ENCODE data around the gene HEXIM2. TPM values are rescaled to one million over a fixed set of nuclear protein-coding genes. Genes with fewer than 3 reads are reported as not detected.
A peak's percentile ranks its signal among the peaks of the same experiment; 100 is the strongest.

Gene HEXIM2
- total RNA-seq, 1 experiment from 2014 or later: 11.6 TPM

DNA sequence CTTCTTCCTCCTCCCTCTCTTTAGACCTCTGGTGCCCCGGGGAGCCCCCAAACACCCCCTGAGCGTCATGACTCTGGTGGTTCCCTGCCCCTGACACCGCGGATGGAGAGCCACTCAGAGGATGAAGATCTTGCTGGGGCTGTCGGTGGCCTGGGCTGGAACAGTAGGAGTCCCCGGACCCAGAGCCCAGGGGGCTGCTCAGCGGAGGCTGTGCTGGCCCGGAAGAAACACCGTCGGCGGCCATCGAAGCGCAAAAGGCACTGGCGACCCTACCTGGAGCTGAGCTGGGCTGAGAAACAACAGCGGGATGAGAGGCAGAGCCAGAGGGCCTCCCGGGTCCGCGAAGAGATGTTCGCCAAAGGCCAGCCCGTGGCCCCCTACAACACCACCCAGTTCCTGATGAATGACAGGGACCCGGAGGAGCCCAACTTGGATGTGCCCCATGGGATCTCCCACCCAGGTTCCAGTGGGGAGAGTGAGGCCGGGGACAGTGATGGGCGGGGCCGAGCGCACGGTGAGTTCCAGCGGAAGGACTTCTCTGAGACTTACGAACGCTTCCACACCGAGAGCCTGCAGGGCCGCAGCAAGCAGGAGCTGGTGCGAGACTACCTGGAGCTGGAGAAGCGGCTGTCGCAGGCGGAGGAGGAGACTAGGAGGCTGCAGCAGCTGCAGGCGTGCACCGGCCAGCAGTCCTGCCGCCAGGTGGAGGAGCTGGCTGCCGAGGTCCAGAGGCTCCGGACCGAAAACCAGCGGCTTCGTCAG is 7.5 kb downstream of the HEXIM2 start:
- DNase-seq (ENCODE audit: low read depth): no peak

DNA sequence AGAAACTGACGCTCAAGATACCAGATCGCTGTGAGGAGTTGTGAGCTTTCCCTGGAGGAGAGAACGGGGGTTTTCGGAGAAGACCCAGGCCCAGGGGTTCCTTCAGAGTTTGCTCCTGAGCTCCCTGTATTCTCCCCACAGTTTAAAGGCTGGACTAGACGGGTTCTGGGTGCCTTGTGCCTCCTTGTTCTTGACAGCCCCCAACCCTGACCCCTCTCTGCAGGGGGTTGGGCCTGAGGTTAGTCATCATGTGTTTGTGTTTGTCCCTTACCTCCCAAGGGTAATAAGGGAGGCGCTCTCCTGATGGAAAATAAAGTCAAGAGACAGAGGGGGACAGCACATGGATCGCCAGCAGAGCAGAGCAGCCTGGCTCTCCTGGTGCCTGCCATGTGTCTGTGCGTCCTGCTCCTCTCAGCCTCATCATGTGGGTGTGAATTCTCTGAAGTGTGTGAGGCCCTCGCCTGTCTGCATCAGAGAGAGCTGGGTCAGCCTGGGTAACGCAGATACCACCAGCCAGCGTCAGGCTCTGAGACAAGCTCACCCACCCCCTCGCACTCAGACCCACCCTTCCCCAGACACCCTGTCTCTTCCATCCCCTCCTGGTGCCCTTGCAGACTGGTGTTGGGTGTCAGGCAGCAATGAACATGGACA is 8.7 kb downstream of the HEXIM2 start:
- DNase-seq (ENCODE audit: low read depth): no peak

DNA sequence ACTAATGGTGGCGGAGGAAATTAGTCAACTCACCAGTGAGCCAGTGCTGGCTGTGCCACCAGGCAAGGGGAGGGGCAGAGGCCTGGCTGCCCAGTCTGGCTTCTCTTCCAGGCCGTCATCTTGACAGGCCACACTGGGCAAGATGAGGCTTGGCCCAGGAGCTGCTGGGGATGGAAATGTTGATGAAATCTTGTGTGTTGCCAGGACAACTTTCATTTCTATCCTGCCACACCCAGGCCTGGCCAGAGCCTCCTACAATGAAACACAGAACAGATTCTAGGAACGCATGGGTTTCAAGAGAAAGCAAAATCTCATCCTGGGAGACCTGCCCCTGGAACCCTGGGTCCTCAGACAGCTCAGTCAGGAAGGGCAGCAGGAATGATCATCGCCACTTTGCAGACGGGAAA is 9.3 kb downstream of the HEXIM2 start:
- peak; percentile 84 for DNase-seq (ENCODE audit: low read depth)

DNA sequence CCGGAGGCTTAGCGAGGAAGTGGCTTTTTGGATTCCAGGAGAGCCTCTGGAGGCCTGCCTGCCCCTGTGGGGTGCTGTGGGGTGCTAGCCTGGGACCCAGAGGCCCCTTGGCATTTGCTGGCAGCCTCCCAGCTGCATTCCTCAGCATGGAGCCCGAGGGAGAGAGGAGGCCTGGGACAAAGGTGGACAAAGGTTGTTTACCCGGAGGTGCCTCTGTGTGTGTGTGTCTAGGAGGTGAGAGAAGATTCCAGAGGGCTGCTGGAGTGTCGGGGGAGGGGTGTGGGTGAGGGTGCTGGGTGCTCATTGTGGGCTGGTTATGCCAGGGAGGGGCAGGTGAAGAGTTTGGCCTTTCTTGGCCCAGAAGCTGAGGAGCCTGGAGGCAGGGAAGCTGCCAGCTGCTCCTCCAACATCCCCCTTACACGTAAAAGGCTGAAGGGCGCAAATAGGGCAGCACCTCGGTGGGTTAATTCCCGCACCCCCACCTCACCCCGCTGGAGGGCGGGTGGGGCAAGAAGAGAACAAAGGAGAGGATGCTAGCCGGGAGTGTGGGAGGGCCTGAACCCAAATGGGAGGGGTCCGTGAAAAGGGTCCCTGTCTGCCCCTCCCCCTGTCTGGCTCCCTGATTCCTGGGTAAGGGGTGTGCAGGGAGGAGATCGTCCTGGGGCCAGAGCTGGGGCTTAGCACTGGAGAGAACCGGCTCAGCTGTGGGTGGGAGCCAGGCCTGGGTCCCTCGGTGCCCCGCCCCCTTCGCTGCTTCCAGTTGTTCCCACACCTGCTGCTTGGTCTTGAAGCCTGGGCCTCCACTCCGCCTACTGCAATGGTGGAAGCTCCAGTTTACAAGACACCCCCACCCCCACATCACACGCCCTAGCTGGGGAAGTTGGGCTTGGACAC is 9.9 kb downstream of the HEXIM2 start:
- peak; percentile 91 for DNase-seq (ENCODE audit: low read depth)

DNA sequence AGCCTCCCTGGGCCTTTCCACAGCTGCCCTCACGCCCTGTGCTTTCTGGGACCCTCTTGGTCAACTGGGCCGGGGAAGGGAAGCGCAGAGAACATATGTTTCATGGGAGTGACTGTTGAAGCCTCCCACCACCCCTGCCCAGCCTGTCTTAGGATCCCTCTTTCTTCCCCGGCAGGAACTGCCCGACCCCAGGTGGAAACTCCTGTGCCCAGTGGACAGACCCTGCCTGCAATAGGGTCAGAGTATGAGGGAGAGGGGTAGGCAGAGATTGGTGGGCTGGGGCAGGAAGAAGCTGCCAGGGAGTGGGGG is 10.5 kb downstream of the HEXIM2 start:
- no peak for DNase-seq (ENCODE audit: low read depth)

DNA sequence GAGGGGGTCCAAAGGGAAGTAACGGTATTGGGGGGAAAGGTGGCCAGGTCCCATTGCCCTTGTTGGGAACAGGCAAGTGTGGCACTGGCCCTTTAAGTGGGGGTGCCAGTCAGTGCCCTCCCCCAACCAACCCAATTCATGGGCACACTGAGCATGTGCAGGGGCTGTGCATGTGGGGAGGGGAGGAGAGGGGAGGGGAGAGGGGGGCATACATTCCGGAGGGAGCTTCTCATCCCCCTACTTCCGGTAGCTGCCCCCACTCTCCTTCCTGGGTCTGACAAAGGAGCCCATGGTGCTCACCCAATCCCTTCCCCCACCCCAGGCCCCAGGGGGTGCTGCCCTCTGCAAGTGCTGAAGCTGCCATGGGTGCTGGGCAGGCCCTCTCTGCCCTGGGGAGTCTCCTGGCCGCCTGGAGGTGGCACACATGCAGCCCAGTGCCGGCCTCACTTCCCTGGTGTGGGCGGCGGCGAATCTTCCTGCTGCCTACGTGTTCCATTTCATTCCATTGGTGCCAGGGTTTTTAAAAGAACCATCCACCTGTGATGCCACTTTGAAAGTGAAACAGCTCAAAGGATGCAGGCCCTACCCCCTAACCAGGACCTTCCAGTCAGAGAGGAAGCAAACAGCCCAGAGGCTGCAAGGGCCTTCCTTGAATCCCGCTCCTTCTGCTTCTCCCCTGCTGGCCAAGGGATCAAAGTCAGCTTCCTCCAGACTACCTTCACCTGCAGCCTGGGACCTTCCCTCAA is 11.0 kb downstream of the HEXIM2 start:
- DNase-seq (ENCODE audit: low read depth): peak; percentile 91

DNA sequence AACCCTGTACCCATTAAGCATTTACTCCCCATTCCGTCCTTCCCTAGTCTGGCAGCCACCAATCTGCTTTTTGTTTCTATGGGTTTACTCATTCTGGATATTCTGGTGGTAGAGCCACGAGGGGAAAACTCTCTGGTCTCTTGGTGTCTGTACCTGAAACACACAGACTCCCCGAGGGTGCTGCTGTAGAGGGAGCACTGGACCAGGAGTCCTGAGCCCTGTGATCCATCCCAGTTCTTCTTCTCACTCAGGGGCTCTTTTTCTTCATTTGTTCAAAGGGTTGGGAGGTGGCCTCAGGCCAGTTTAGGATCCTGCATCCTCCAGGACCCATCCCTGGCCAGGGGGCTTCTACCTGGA is 14.1 kb downstream of the HEXIM2 start:
- DNase-seq (ENCODE audit: low read depth): no peak

DNA sequence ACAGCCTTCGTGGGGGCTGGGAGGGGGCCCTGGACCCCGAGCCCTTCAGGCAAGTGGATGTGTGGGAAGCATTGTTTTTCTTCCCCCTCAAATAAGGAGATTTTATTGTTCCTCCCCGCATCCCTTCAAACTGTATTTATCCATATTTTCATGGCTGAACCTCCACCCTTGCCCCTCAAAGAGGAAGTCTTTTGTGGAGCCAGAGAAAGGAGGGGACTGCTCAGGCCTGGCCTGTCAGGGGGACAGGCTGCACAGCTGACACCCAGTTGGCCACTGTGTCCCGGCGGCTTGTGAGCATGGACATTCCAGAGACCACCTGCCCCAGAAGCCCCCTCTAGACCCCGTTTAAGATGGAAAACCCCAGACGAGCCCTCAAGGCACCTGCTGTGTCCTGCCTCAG is 15.9 kb downstream of the HEXIM2 start:
- DNase-seq (ENCODE audit: low read depth): no peak

DNA sequence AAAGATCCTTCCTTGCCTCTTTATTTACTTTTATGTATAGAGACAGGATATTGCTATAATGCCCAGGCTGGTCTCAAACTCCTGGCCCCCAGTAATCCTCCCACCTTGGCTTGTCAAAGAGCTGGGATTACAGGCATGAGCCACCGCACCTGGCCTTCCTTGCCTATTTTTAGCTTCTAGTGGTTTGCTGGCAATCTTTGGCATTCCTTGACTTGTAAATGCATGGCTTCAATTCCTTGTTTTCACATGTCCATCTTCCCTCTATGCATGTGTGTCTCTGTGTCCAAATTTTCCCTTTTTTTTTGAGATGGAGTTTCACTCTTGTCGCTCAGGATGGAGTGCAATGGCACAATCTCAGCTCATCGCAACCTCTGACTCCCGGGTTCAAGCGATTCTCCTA is 22.5 kb downstream of the HEXIM2 start:
- DNase-seq (ENCODE audit: low read depth): no peak

DNA sequence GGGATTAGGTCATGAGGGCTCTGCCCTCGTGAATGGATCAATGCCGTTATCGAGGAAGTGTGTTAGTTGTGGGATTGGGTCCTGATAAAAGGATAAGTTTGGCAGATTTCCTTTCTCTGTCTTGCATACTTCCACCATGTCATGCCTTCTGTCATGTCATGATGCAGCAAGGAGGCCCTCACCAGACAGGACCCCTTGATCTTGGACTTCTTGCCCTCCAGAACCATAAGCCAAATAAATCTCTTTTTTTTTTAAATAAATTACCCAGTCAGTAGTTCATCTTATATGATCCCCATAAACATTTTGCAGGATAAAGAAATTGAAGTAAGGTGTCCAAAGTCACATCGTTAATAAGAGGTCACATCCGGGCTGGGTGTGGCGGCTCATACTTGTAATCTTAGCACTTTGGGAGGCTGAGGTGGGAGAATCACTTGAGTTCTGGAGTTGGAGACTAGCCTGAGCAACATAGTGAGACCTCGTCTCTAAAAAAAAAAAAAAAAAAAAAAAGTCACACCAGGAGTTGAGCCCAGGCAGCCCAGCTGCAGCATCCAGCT is 25.2 kb downstream of the HEXIM2 start:
- no peak for DNase-seq (ENCODE audit: low read depth)

DNA sequence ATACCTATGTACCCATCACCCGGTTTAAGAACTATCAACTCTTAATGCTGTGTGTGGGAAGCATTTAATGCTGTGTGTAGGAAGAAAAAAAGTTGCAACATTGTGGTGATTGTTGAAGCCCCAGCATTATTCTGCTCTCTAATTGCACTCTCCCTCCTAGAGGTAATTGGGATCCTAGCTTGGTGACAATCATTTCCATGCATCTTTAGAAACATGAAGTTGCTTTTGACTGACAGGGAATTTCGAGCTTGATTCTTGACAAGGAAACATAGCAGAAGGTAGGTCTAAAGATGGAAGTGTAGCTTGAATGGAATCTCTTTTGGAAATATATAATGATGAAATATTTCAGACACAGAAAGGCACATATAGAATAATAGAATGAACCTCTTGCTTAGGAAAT is 27.3 kb downstream of the HEXIM2 start:
- no peak for DNase-seq (ENCODE audit: low read depth)

DNA sequence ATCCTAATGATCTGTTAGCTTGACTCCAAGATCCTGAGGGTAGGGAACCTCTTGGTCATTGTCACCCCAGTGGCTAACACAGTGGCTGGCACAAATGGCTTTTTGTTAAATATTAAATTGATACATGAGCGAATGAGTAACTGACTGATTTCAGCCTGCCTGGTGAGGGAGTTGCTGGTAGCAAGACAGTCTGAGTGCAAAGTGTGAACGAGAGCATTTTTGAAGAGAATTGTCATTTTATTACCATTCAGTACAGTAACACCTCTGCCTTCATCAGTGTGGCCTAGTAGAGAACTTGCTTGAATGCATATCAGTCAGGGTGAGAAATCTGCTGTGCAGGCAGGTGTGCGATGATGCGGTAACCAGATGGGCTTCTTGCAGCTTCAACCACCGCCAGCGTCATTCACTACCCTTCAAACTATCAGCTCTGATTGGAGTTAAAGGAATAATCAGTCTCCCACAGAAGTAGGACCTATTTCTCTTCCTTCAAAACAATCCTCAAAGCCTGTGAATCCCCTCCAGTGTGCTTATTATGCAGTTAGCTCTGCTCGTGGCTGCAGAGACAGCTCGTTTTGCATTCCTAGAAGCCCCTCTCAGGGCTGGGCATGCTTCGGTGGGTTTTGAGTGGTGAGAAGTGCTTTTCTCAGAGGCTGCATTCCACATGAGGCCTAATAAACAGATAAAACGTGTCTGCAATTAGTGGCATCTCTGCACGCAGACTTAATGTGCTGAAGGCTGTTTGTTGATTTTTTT is 29.0 kb downstream of the HEXIM2 start:
- no peak for DNase-seq (ENCODE audit: low read depth)

DNA sequence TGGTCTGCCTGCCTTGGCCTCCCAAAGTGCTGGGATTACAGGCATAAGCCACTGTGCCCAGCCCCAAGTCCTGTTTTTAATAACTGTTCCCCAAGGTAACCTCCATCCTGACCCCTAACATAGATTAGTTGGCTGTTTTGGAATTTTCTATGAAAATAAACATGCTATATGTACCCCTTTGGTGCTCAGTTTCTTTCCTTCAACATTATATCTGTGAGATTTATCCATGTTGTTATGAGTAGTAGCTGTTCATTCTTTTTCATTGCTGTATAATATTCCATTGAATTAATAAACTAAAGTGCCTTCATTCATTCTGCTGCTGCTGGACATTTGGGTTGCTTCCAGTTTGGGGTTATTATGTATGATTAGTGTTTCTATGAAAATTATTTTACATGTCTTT is 33.7 kb downstream of the HEXIM2 start:
- no peak for DNase-seq (ENCODE audit: low read depth)

DNA sequence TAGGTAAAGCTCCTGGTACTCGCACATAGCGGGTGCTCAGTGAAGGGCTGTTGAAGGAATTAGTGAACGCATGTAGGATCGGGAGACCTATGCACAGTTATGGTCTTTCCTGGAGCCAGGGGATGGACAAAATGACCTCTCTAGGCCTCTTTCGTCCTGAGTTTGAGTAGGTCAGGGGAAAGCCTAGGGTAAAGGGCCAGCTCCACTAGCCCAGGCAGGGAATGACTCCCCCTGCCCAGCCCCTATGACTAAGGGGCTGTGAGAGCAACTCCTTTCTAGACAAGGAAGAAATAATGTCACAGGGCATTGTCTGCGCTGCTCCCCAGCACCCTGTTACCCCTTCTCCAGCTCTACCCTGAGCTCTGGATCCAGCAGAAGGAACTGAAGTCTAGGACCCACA is 35.4 kb downstream of the HEXIM2 start:
- DNase-seq (ENCODE audit: low read depth): no peak

DNA sequence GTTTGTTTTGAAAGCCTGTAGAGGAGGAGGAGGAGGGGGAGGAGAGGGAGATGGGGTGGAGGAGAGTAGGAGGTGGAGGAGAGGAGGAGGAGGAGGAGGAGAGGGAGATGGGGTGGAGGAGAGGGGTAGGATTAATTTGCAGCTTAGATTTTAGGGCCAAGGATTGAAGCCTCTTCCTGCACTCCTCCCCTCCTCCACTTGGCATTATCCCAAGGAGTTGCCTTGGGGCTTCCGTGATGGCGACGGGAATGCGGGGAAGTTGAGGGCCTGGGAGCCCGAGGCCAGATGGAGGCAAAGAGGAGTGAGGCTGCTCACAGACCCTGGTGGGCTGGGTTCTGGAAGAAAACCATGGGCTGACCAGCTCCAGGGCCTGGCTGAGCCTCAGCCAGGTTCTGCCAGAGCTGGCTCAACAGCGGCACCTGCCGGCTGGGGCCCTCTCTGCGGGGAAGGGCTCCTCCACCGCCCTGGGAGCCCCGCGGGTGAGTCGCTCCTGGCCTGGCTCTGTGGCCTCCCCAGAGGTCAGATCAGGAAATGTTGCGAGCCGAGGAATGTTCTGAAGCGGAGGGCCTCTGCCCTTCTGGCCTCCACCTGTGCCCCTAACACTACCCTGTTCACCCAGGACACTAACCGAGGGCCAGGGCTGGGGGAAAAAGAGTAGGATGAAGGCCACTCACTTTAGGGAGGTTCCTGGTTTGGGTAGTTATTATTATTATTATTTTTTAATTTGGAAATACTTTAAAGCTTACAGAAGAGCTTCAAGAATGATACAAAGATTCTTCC is 36.1 kb downstream of the HEXIM2 start:
- DNase-seq (ENCODE audit: low read depth): peak; percentile 87

DNA sequence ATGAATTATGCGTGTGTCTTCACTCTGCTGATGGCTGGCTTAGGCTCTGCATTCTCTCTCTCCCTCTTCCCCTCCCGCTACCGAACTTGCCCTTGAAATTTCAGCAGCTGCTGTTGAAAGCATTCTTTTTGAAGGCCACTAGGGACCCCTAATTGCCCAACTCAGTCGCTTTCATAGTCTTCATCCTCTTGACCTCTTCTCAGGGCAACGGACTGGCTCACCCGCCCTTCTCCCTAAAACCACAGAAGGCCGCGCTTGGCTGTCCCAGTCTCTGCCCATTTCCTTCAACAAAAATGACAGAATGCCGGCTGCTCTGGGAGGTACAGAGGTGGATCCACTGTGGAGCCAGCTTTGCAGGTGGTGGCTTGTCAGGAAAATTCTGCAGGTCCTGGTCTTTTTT is 39.0 kb downstream of the HEXIM2 start:
- peak; percentile 94 for DNase-seq (ENCODE audit: low read depth)

DNA sequence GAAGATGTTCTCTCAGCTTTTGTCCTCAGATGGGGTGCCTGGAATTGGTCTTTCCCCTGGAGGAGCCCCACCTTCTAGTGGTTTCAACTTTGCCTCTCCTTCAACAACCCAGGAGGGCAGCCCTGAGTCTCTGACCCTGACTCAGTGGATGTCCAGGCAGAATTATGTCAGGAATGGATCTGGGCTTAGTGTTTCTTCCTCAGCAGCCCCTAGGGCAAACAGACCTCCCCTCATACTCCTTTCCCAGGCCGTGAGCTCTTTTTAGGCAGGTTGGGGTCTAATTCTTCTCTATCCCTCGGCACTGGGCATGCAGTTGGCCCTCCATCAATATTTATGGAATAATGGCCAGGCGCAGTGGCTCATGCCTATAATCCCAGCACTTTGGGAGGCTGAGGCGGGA is 39.8 kb downstream of the HEXIM2 start:
- DNase-seq (ENCODE audit: low read depth): no peak

DNA sequence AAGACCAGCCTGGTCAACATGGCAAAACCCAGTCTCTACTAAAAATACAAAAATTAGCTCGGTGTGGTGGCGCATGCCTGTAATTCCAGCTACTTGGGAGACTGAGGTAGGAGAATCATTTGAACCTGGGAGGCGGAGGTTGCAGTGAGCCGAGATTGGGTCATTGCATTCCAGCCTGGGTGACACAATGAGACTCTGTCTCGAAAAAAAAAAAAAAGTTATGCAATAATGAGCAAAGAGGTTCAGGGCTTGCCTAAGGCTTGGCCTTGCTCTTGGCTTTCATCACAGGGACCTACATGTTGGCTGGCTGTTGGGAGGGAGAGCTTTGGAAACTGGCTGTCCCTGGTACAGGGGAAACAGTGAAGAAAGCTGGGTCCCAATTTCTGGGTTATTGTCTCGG is 40.2 kb downstream of the HEXIM2 start:
- DNase-seq (ENCODE audit: low read depth): peak; percentile 29

DNA sequence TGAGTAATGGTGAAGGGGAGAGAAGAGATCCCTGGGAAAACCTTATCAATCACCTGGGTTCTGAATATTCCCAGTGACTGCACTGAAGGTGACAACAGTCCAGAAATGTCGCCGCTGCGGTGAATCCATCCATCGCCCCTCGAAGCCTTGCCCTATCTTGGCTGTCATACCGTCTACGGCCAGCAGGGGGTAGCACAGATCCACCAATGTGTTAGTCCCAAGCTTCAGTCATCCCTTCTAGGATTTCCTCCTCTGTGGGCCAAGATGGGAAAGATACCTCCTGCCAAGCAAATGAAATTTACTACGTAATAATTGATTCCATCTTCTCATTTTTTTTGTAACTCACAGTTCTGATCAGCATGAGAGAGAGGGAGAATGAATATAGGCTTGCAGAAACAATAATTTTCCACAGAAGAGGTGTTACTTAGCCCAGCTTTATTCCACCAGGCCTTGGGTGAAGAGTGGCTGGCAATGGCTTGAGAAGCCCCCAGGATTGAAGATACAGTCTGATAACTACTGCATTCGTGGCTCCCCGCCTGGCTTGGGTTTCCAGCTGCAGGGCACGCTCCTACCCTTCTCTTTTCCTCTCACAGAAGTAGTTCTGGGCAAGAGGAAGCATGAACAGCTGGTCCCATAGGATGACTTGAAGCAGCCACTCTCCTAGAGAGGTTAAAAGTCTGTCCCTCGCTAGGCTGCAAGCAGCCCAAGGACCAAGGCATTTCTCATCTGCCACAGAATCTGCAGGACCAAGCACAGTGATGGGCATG is 57.4 kb downstream of the HEXIM2 start:
- peak; percentile 78 for DNase-seq (ENCODE audit: low read depth)

Data from LHCN-M2 (cell line).